Keratinocyte (primary cell): ENCODE measurements around the gene CD3G. TPM values are rescaled to one million over a fixed set of nuclear protein-coding genes. Genes with fewer than 3 reads are reported as not detected.

Experiments
- DNase-seq: peaks from one replicate; pipeline ENCODE4 v3.0.0-alpha.2; 2011; ENCODE audit warnings: low read depth, missing footprints, low spot score
- FAIRE-seq: peaks from 2 replicates; lab custom pipeline; 2011; peaks lifted over from hg19 to GRCh38; lab: Jason Lieb, UNC
- H2AFZ ChIP-seq: 2 replicates; pipeline ENCODE4 v1.6.0; 2012; ENCODE audit warnings: low read length, control low read depth, inconsistent platforms; ENCODE audit not compliant: control insufficient read depth
- H3K27ac ChIP-seq: 2 replicates; pipeline ENCODE4 v1.5.1; 2011; ENCODE audit warnings: low read length; ENCODE audit not compliant: control insufficient read depth, insufficient read depth
- H3K27me3 ChIP-seq: 3 replicates; pipeline ENCODE4 v1.6.0; 2011; ENCODE audit warnings: low read length; ENCODE audit not compliant: control insufficient read depth, insufficient read depth; ENCODE audit errors: extremely low read depth
- H3K36me3 ChIP-seq, 2 experiments: 2 replicates in 1 of 2; 3 replicates in 1 of 2; pipeline ENCODE4 v1.5.1; 2011; ENCODE audit warnings: low read length in 2 of 2, mild to moderate bottlenecking in 1 of 2; ENCODE audit not compliant: control insufficient read depth in 2 of 2, insufficient read depth in 2 of 2; ENCODE audit errors: extremely low read depth in 1 of 2
- H3K4me1 ChIP-seq: 3 replicates; pipeline ENCODE4 v1.5.1; 2011; ENCODE audit warnings: low read length; ENCODE audit not compliant: control insufficient read depth, insufficient read depth; ENCODE audit errors: extremely low read depth
- H3K4me2 ChIP-seq: 3 replicates; pipeline ENCODE4 v1.6.0; 2011; ENCODE audit warnings: low read depth, low read length; ENCODE audit not compliant: control insufficient read depth, insufficient read depth; ENCODE audit errors: extremely low read depth
- H3K4me3 ChIP-seq, 3 experiments: fragments of 200-600 bp in 1 of 3; sonication (generic) in 1 of 3; 2 replicates in 2 of 3; 3 replicates in 1 of 3; pipeline ENCODE4 v1.5.1; 2011 to 2016; ENCODE audit warnings: low read length in 3 of 3, mild to moderate bottlenecking in 3 of 3, control low read depth in 2 of 3, inconsistent platforms in 1 of 3, low read depth in 1 of 3, mixed read lengths in 1 of 3, mixed run types in 1 of 3, moderate library complexity in 1 of 3; ENCODE audit not compliant: control insufficient read depth in 2 of 3, insufficient read depth in 2 of 3; ENCODE audit errors: extremely low read depth in 1 of 3
- H3K79me2 ChIP-seq: 2 replicates; pipeline ENCODE4 v1.6.0; 2012; ENCODE audit warnings: low read length; ENCODE audit not compliant: control insufficient read depth, insufficient read depth
- H3K9ac ChIP-seq: 3 replicates; pipeline ENCODE4 v1.6.0; 2011; ENCODE audit warnings: low read length; ENCODE audit not compliant: control insufficient read depth, insufficient read depth; ENCODE audit errors: extremely low read depth
- H3K9me1 ChIP-seq: 3 replicates; pipeline ENCODE4 v1.6.0; 2011; ENCODE audit warnings: low read length; ENCODE audit not compliant: control insufficient read depth, insufficient read depth; ENCODE audit errors: extremely low read depth
- H3K9me3 ChIP-seq: 2 replicates; pipeline ENCODE4 v1.5.1; 2012; ENCODE audit warnings: low read depth, low read length; ENCODE audit not compliant: control insufficient read depth
- H4K20me1 ChIP-seq: 3 replicates; pipeline ENCODE4 v1.6.0; 2011; ENCODE audit warnings: low read length; ENCODE audit not compliant: control insufficient read depth, insufficient read depth; ENCODE audit errors: extremely low read depth
- CTCF ChIP-seq, 3 experiments: IDR thresholded peaks in 1 of 3; conservative IDR thresholded peaks in 1 of 3; optimal IDR thresholded peaks in 1 of 3; 2 replicates in 2 of 3; 3 replicates in 1 of 3; pipeline versions ENCODE3 to v1.5.1; 2011; ENCODE audit warnings: low read length in 3 of 3, mild to moderate bottlenecking in 3 of 3, moderate library complexity in 2 of 3, control low read depth in 1 of 3, inconsistent platforms in 1 of 3; ENCODE audit not compliant: insufficient read depth in 2 of 3; ENCODE audit errors: extremely low read depth in 1 of 3
- EZH2 ChIP-seq: IDR thresholded peaks from one replicate; pipeline ENCODE4 v1.6.1; 2012; ENCODE audit warnings: inconsistent platforms, mild to moderate bottlenecking, low read length, moderate library complexity
- dilution Hi-C: fragments of 300-500 bp; cut with MboI; formaldehyde crosslinking; loops from one replicate; pipeline ENCODE4 v1.7.0; 2020; ENCODE audit warnings: low sequenced_read_pairs; ENCODE audit not compliant: extremely low pct_ligation_motif_present
- polyA plus RNA-seq, 5 experiments: library from polyadenylated mRNA; depleted of rRNA in 3 of 5; stranded (reverse) in 3 of 5; stranded (forward) in 1 of 5; unstranded in 1 of 5; fragments of >200 nt; gene quantifications; 1 replicate in 1 of 5; 2 replicates in 3 of 5; 3 replicates in 1 of 5; pipeline versions ENCODE4 v1.2.1 to v1.2.3, GENCODE V29; 2011 to 2012; ENCODE audit warnings: missing spikeins in 2 of 5, low read depth in 1 of 5, low replicate concordance in 1 of 5

Gene CD3G
- polyA plus RNA-seq, 1 donor (not counting 4 experiments of a cell fraction or from before 2014, with no cell fraction given): not detected

DNA sequence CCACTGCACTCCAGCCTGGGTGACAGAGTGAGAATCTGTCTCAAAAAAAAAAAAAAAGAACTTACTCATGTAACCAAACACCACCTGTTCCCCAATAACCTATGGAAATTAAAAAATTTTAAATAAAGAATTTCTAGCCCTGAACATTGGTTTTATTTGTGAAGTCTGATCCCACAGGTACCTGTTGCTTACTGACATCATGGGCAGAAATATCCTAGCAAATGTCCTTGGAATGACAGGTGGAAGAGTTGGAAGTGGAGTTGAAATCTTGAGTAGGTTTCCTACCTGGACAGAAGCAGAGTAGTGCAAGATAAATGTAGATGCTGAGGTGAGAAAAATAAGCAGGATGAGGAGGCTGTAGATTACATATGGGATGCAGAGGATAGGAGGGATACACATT, 18.9 kb upstream of the CD3G start:
- no peak overlapping the region for H3K27ac ChIP-seq
- dilution Hi-C loops: no loop called here
- no peak for DNase-seq

GRCh38 chr11:118328745-118329144, 15.4 kb upstream of the CD3G start:
- dilution Hi-C loops: no loop called here
- TF ChIP-seq EZH2 (no peak), CTCF (optimal IDR thresholded peaks at IDR 0.05 in 1 of 3, IDR thresholded peaks at IDR 0.05 in 1 of 3, conservative IDR thresholded peaks at IDR 0.05 in 1 of 3; ENCODE audit: extremely low read depth in 1 of 3, insufficient read depth in 2 of 3, low read length in 3 of 3) (no peak)

More for the DNA sequence above, 18.9 kb upstream of the CD3G start:
- Histone ChIP-seq H4K20me1 (no peaks in the 10 kb centered on the region), H3K79me2 (no peaks in the 10 kb centered on the region), H2AFZ (no peak overlapping the region), H3K4me1 (no peaks in the 10 kb centered on the region), H3K4me2 (no peak overlapping the region), H3K27me3 (no peaks in the 10 kb centered on the region), H3K4me3 (no peak overlapping the region), H3K9me1 (no peaks in the 10 kb centered on the region), H3K9ac (no peak overlapping the region), H3K9me3 (no peaks in the 10 kb centered on the region), H3K36me3 (no peaks in the 10 kb centered on the region)
- no peak for FAIRE-seq
- TF ChIP-seq EZH2 (no peak), CTCF (optimal IDR thresholded peaks at IDR 0.05 in 1 of 3, IDR thresholded peaks at IDR 0.05 in 1 of 3, conservative IDR thresholded peaks at IDR 0.05 in 1 of 3; ENCODE audit: extremely low read depth in 1 of 3, insufficient read depth in 2 of 3, low read length in 3 of 3) (no peak)

More at GRCh38 chr11:118328745-118329144, 15.4 kb upstream of the CD3G start:
- Histone ChIP-seq H3K79me2 (no peaks in the 10 kb centered on the region), H3K27me3 (no peaks in the 10 kb centered on the region), H3K27ac (no peak overlapping the region), H2AFZ (no peak overlapping the region), H3K4me1 (no peaks in the 10 kb centered on the region), H3K9ac (no peak overlapping the region), H3K9me1 (no peaks in the 10 kb centered on the region), H3K9me3 (no peaks in the 10 kb centered on the region), H4K20me1 (no peaks in the 10 kb centered on the region), H3K36me3 (no peaks in the 10 kb centered on the region), H3K4me3 (no peak overlapping the region), H3K4me2 (no peak overlapping the region)
- no peak for DNase-seq
- FAIRE-seq: no peak
